ENCODE results near the gene SAE1. TPM values are rescaled to one million over a fixed set of nuclear protein-coding genes. Genes with fewer than 3 reads are reported as not detected.

Gene SAE1
- polyA plus RNA-seq, 1 experiment, result 138 TPM

DNA sequence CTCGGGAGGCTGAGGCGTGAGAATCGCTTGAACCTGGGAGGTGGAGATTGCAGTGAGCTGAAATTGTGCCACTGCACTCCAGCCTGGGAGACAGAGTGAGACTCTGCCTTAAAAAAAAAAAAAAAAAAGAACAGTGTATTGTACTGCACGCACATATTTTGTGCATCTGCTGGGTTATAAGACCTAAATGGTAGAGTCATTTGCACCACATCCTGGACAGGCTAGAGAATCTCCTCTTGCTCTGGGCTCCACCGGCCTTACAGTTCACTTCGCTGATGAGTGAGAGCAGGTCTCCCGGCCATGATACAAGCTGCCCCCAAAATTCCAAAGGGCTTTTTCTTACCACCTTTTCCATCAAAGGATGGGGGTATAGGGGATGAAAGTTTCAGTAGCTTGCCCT lies 7.2 kb upstream of the SAE1 start:
- TF ChIP-seq, protein P1, sequence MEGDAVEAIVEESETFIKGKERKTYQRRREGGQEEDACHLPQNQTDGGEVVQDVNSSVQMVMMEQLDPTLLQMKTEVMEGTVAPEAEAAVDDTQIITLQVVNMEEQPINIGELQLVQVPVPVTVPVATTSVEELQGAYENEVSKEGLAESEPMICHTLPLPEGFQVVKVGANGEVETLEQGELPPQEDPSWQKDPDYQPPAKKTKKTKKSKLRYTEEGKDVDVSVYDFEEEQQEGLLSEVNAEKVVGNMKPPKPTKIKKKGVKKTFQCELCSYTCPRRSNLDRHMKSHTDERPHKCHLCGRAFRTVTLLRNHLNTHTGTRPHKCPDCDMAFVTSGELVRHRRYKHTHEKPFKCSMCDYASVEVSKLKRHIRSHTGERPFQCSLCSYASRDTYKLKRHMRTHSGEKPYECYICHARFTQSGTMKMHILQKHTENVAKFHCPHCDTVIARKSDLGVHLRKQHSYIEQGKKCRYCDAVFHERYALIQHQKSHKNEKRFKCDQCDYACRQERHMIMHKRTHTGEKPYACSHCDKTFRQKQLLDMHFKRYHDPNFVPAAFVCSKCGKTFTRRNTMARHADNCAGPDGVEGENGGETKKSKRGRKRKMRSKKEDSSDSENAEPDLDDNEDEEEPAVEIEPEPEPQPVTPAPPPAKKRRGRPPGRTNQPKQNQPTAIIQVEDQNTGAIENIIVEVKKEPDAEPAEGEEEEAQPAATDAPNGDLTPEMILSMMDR (IDR thresholded peaks at IDR 0.05; ENCODE audit: insufficient read depth, low read depth, low read length), result no peak
- DNase-seq (ENCODE audit: low read depth), result no peak
- CTCF ChIA-PET, result interaction anchor here (0.6 to 3.4 kb wide), 10 partner anchors 9 to 294 kb away, joined by 3 to 29 read pairs (median 4); partner anchors contain the start of gene ZC3H4
- POLR2A ChIA-PET, result interaction anchor here (0.6 to 0.7 kb wide), 2 partner anchors 111 to 121 kb away, joined by 3 to 9 read pairs; no protein-coding TSS in a partner anchor
- no peak overlapping the region for H3K4me3 ChIP-seq (ENCODE audit: low read depth, low read length)
- no peaks in the 10 kb centered on the region for H3K27me3 ChIP-seq (ENCODE audit: control insufficient read depth, insufficient read depth, low read length)
- no peaks in the 10 kb centered on the region for H3K36me3 ChIP-seq (ENCODE audit: control insufficient read depth, insufficient read depth, low read length)

DNA sequence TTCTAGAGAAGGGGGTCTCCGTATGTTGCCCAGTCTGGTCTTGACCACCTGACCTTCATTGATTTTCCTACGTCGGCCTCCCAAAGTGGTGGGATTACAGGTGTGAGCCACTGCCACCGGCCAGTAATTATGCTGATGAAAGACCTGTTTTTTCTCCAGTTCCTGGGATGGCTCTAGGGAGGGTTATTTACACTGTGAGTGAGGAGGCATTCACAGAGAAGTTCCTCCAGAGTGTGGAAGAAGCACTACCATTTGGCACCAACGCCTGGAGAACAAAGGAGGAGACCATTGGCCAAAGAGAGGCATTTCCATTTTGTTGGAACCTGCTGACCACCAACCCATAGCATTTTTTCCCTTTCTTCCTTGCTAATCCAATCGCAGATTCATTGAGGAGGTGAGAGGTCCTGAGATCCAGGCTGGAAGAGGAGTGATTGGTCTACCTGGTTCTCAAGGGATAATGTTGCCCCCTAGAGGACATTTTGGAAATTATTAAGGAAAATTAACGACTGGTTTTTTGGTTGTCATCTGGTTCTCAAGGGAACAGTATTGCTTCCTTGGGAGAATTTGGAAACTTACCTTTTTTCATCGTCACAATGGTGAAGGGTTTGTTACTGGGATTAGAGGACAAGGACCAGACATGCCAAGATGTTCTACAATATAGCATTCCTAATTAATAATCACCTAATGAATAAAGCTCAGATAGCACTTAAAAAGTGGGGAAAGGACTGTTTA lies 5.5 kb upstream of the SAE1 start:
- CTCF ChIA-PET, result interaction anchor here (0.6 to 3.4 kb wide), 18 partner anchors 11 to 119 kb away, joined by 3 to 29 read pairs (median 3); partner anchors contain the start of gene ZC3H4
- no peaks in the 10 kb centered on the region for H3K27me3 ChIP-seq (ENCODE audit: control insufficient read depth, insufficient read depth, low read length)
- TF ChIP-seq, protein P1 (IDR thresholded peaks at IDR 0.05; ENCODE audit: insufficient read depth, low read depth, low read length), result peak; percentile 61
- POLR2A ChIA-PET, result no interaction called here
- no peak overlapping the region for H3K4me3 ChIP-seq (ENCODE audit: low read depth, low read length)
- no peaks in the 10 kb centered on the region for H3K36me3 ChIP-seq (ENCODE audit: control insufficient read depth, insufficient read depth, low read length)
- no peak for DNase-seq (ENCODE audit: low read depth)

DNA sequence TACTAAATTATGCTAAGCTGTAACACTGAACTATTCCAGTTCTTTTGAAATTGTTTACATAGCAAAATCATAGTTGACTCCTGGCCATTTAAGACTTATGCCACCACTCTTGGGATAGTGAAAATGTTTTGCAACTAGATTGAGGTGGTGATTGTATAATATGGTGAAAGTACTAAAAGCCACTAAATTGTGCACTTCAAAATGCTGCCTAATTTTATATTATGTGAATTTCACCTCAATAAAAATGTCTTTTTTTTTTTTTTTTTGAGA lies 5.0 kb upstream of the SAE1 start:
- Histone ChIP-seq H3K4me3 (ENCODE audit: low read depth, low read length) (no peak overlapping the region), H3K36me3 (ENCODE audit: control insufficient read depth, insufficient read depth, low read length) (no peaks in the 10 kb centered on the region), H3K27me3 (ENCODE audit: control insufficient read depth, insufficient read depth, low read length) (no peaks in the 10 kb centered on the region)
- ChIA-PET POLR2A (interaction anchor here (0.7 kb wide), 1 partner anchor 46 kb away, joined by 8 read pairs; no protein-coding TSS in a partner anchor), CTCF (interaction anchor here (0.6 to 2.6 kb wide), 16 partner anchors 11 to 119 kb away, joined by 3 to 17 read pairs (median 3); partner anchors contain the start of gene ZC3H4)
- TF ChIP-seq, protein P1 (IDR thresholded peaks at IDR 0.05; ENCODE audit: insufficient read depth, low read depth, low read length), result no peak
- DNase-seq (ENCODE audit: low read depth), result no peak

DNA sequence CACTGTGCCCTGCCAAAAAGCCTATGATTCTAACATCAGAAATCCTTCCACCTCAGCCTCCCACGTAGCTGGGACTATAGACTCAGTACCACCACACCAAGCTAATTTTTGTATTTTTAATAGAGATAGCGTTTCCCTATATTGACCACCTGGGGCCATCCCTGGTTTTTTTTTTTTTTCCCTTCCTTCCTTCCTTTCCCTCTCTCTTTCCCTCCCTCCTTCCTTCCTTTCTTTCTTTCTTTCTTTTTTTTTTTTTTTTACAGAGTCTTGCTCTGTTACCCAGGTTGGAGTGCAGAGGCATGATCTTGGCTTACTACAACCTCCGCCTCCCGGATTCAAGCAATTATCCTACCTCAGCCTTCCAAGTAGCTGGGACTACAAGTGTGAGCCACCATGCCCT lies 1.1 kb upstream of the SAE1 start:
- H3K36me3 ChIP-seq (ENCODE audit: control insufficient read depth, insufficient read depth, low read length), result 0 out of 2 replicates have a peak, but pooled peaks cover 1% of the 10 kb centered on the region
- ChIA-PET POLR2A (no interaction called here), CTCF (interaction anchor here (0.6 to 0.8 kb wide), 2 partner anchors 14 to 70 kb away, joined by 3 to 5 read pairs; no protein-coding TSS in a partner anchor)
- TF ChIP-seq, protein P1 (IDR thresholded peaks at IDR 0.05; ENCODE audit: insufficient read depth, low read depth, low read length), result no peak
- H3K4me3 ChIP-seq (ENCODE audit: low read depth, low read length), result no peak overlapping the region
- H3K27me3 ChIP-seq (ENCODE audit: control insufficient read depth, insufficient read depth, low read length), result no peaks in the 10 kb centered on the region
- no peak for DNase-seq (ENCODE audit: low read depth)

DNA sequence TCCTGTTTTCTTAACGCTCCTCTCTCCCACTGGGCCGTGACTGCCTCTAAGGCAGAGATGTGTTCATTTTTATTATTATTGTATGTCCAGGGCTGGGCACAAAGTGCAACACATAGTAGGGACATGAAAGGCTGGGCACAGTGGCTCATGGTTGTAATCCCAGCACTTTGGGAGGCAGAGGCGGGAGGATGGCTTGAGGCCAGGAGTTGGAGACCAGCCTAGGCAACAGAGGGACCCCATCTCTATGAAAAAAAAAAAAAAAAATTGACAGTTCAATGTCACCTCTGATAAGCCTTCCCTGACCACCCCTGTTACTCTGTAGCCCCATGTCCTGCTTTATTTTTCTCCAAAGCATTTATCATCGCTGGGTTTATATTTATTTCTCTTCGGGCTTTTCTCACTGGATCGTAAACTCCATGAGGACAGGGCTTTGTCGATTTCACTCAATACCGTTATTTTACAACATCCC lies 481 bp upstream of the SAE1 start:
- DNase-seq (ENCODE audit: low read depth), result no peak
- TF ChIP-seq, protein P1 (IDR thresholded peaks at IDR 0.05; ENCODE audit: insufficient read depth, low read depth, low read length), result no peak
- POLR2A ChIA-PET, result no interaction called here
- Histone ChIP-seq H3K27me3 (ENCODE audit: control insufficient read depth, insufficient read depth, low read length) (no peaks in the 10 kb centered on the region), H3K36me3 (ENCODE audit: control insufficient read depth, insufficient read depth, low read length) (0 out of 2 replicates have a peak, but pooled peaks cover 1% of the 10 kb centered on the region), H3K4me3 (ENCODE audit: low read depth, low read length) (no peak overlapping the region)
- CTCF ChIA-PET, result interaction anchor here (0.6 to 2.9 kb wide), 2 partner anchors 71 to 114 kb away, joined by 5 to 19 read pairs; no protein-coding TSS in a partner anchor

All from BJ (cell line).